GM12801 (cell line): ENCODE results near the gene NLN.

Experiments
- TF ChIP-seq, protein P1 (sequence below): IDR thresholded peaks from one replicate; pipeline ENCODE4 v1.5.1; 2011; ENCODE audit warnings: control low read depth; ENCODE audit not compliant: insufficient read length; ENCODE audit errors: extremely low read depth

The NLN gene

DNA sequence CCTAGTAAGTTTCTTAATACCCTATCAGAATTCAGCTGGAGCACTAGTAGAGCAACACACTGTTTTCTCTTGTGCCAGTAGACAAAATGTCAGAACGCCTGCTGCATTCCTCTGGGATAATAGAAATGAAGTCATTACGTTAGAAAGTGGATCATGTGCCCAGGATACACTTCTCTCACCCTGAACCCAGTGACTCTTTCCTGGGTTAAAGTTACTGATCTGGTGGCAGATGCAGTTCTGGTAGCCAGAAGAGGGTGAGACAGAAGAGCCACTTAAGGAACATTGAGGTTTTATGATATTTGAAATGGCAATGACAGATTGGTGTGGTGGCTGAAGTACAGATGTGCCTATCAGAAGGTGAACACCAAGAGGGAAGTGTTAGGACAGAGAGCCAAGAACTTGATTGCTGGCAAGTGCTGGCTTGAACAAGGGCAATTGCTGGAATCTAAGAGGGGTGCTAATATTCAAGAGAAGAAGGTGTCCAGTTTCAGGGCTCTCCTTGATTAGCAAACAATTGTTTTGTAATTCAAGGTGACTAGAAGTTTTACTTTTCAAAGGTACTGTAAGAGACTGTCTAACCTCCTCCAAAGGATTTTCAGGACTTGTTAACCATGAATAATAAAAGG is 110.7 kb downstream of the NLN start:
- TF ChIP-seq, protein P1, sequence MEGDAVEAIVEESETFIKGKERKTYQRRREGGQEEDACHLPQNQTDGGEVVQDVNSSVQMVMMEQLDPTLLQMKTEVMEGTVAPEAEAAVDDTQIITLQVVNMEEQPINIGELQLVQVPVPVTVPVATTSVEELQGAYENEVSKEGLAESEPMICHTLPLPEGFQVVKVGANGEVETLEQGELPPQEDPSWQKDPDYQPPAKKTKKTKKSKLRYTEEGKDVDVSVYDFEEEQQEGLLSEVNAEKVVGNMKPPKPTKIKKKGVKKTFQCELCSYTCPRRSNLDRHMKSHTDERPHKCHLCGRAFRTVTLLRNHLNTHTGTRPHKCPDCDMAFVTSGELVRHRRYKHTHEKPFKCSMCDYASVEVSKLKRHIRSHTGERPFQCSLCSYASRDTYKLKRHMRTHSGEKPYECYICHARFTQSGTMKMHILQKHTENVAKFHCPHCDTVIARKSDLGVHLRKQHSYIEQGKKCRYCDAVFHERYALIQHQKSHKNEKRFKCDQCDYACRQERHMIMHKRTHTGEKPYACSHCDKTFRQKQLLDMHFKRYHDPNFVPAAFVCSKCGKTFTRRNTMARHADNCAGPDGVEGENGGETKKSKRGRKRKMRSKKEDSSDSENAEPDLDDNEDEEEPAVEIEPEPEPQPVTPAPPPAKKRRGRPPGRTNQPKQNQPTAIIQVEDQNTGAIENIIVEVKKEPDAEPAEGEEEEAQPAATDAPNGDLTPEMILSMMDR = no peak

DNA sequence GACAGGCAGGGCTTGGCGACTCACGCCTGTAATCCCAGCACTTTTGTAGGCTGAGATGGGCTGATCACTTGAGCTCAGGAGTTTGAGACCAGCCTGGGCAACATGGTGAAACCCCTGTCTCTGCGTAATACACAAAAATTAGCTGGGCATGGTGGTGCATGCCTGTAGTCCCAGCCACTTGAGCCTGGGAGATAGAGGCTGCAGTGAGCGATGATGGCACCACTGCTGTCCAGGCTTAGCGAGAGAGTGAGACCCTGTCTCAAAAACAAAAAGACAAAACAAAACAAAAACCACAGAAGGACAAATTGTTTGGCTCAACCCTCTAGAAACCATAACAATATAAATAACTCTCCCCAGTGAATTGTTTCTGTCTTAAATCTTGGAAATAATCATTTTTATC is 111.8 kb downstream of the NLN start:
- TF ChIP-seq, protein P1 = no peak

DNA sequence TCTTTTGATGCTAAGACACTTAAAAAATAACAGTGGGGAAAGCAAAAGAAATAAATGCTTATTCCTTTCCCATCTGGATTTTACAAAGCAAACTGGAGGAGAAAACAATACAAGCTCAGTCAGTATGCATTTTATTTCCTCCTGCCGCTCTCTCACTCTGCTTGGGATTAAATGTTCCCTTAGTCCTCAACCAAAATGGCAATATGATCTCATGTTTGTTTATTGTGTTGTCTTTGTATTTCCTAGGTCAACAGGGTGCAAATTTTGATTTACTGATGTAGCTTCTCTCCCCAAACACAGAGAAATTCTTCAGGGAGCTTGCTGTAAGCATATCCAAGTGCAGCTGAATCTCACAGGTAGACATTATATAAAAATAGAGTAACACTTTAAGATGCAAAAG is 112.3 kb downstream of the NLN start:
- TF ChIP-seq, protein P1 = no peak

DNA sequence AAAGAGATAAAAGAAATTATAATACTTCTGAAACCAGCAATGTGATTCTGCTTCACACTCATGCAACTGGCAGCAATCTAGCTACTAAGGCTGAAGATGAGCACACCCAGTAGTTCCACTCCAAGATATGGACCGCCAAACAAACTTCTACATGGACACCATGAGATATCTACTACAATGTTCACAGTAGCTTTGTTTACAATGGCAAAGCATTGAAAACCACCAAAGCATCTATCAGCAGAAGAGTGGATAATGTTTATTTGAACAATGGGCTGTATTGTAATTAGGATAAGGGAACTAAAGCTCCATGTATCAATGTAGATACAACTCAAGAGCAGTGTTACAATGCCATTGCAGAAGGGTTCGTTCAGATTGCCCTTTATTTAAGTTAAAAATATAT is 113.2 kb downstream of the NLN start:
- TF ChIP-seq, protein P1 = no peak

DNA sequence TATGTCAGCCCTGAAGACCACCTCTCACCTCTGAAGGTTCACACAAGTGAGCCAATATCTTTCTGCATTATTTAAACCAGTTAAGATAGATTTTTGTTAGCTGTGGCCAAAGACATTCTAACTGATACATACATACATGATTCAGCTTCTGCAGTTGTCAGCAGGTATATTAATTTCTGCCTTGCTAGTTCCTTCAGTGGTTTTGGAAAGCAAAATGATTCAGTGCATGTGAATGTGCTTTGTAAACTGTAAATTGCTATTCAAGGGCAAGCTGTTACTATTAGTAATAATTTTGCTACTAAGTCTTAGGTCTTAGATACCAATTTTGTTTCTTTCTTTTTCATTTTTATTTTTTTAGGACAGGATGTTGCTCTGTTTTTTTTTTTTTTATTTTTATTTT is 115.1 kb downstream of the NLN start:
- TF ChIP-seq, protein P1 = no peak

DNA sequence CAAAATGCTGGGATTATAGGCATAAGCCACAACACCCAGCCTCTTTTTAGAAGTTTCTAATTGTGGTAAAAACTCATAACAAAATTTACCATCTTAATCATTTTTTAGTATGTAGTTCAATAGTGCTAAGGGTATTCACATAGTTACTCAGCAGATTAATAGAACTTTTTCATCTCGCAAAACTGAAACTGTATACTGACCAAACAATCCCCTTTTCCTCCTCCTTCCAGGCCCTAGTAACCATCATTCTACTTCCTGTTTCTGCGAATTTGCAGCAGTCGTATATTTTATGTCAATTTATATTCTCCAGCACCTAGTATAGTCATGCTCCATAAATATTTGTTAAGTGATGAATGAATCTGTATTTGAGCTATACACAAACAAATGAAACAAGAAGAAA is 118.1 kb downstream of the NLN start:
- TF ChIP-seq, protein P1 = no peak

DNA sequence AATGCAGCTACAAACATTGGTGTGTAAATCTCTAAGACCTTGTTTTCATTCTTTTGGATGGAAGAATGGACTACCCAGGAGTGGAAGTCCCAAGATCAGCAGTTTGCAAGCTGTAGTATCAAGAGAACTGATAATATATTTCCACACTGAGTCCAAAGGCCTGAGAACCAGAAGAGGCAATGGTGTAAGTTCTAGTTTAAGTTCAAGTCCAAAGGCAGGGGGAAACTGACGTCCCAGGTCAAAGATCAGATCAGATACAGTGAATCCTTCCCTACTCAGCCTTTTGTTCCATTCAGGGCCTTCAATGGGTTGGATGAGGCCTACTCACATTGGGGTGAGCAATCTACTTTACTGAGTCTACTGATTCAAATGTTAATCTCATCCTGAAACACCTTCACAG is 124.1 kb downstream of the NLN start:
- TF ChIP-seq, protein P1 = no peak
